BJ (cell line): Measurements from ENCODE around the gene NTRK3. TPM values are rescaled to one million over a fixed set of nuclear protein-coding genes. Genes with fewer than 3 reads are reported as not detected.

ENCODE experiments used
- CTCF ChIA-PET: fragments of 350-600 bp; formaldehyde crosslinking; extraction: SDS; loops from one replicate; lab custom pipeline; 2021; ENCODE audit warnings: antibody characterized with exemption, inconsistent platforms; lab: Yijun Ruan, JAX
- POLR2A ChIA-PET: fragments of 300-600 bp; sonication (Branson Sonifier 250); formaldehyde crosslinking; extraction: SDS; loops from one replicate; lab custom pipeline; 2021; ENCODE audit warnings: antibody characterized with exemption; lab: Charles Lee
- DNase-seq: peaks from one replicate; pipeline ENCODE4 v3.0.0-alpha.2; 2011; ENCODE audit warnings: low read depth
- H3K27me3 ChIP-seq: 2 replicates; pipeline ENCODE4 v1.6.0; 2011; ENCODE audit warnings: low read length; ENCODE audit not compliant: control insufficient read depth, insufficient read depth
- H3K36me3 ChIP-seq: 2 replicates; pipeline ENCODE4 v1.5.1; 2011; ENCODE audit warnings: low read length; ENCODE audit not compliant: control insufficient read depth, insufficient read depth
- H3K4me3 ChIP-seq: 2 replicates; pipeline ENCODE4 v1.5.1; 2011; ENCODE audit warnings: low read depth, mild to moderate bottlenecking, control low read depth, low read length
- polyA plus RNA-seq: library from polyadenylated mRNA; depleted of rRNA; stranded (reverse); fragments of >200 nt; gene quantifications from 2 replicates; pipeline ENCODE4 v1.2.3, GENCODE V29; 2011
- TF ChIP-seq, protein P1 (sequence below): IDR thresholded peaks from 2 replicates; pipeline ENCODE4 v1.5.1; 2011; ENCODE audit warnings: low read depth, mild to moderate bottlenecking, control low read depth, inconsistent platforms, low read length, moderate library complexity; ENCODE audit not compliant: insufficient read depth

The NTRK3 gene
- polyA plus RNA-seq, 1 experiment: 0.12 TPM

DNA sequence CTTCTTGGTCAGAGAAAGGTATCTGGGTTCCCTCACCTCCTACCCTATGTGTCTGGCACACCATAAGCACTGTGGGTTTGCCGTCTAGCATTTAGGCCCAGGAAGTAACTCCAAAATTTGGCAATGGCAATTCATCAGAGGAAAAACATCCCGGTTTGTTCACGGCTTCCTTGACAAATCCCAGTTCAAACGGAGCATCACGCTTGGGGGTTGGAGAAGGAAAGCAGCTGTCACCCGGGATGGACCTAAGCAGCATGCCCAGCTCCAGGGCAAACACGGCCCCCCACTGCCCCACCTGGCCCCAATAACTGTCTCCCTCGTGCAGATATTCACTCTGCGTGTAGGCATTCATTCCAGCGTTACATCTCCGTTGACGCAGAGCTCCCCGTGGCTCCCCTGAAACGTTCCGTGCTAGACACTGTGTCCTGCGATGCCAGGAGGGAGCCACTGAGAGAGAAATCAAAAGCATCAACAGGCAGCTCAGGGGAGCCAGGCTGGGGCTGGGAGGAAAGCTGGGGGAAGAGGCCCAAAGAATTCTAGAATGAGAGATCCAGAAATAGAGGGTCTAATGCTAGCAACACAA is 41.4 kb downstream of the NTRK3 start:
- H3K36me3 ChIP-seq: no peaks in the 10 kb centered on the region
- DNase-seq: no peak
- TF ChIP-seq, protein P1, sequence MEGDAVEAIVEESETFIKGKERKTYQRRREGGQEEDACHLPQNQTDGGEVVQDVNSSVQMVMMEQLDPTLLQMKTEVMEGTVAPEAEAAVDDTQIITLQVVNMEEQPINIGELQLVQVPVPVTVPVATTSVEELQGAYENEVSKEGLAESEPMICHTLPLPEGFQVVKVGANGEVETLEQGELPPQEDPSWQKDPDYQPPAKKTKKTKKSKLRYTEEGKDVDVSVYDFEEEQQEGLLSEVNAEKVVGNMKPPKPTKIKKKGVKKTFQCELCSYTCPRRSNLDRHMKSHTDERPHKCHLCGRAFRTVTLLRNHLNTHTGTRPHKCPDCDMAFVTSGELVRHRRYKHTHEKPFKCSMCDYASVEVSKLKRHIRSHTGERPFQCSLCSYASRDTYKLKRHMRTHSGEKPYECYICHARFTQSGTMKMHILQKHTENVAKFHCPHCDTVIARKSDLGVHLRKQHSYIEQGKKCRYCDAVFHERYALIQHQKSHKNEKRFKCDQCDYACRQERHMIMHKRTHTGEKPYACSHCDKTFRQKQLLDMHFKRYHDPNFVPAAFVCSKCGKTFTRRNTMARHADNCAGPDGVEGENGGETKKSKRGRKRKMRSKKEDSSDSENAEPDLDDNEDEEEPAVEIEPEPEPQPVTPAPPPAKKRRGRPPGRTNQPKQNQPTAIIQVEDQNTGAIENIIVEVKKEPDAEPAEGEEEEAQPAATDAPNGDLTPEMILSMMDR: no peak
- ChIA-PET CTCF (no interaction called here), POLR2A (no interaction called here)
- no peak overlapping the region for H3K4me3 ChIP-seq
- no peaks in the 10 kb centered on the region for H3K27me3 ChIP-seq

DNA sequence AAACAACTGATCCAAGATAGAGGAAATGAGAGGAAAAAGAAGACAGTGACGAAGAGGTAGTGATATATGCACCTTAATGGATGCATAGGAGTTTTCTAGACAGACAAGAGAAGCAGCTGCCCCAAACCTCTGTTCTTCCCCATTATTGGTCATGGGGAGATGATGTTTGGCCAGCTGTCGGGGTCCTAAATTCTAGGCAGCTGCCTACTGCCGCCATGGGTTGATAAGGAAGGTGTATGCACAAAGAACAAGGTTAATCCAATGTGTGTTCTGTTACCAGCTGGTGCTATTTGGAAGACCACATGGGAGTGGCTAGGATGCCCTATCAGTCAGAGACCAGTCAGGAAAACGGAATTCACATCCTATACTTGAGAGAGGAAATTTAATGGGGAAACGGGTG is 47.4 kb downstream of the NTRK3 start:
- POLR2A ChIA-PET: no interaction called here
- Histone ChIP-seq H3K4me3 (no peak overlapping the region), H3K27me3 (no peaks in the 10 kb centered on the region), H3K36me3 (no peaks in the 10 kb centered on the region)
- TF ChIP-seq, protein P1: no peak
- DNase-seq: no peak
- CTCF ChIA-PET: no interaction called here

DNA sequence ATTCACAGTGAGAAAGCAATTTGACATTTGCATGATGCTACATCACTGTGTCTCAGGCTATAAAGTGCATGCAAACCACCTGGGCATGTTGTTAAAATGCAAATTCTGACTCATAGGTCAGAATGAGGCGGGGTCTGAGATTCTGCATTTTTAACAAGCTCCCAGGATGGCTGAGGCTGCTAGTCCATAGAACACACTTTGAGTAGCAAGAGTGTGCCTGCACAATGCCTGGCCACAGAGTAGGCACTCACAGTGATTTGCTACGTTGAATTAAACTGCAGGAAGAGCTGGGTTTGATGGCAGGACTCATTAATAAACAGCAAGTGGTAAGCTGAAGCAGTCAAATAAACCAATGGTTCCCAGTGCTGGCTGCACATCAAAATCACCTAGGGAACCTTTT is 48.1 kb downstream of the NTRK3 start:
- DNase-seq: no peak
- ChIA-PET CTCF (no interaction called here), POLR2A (no interaction called here)
- no peaks in the 10 kb centered on the region for H3K36me3 ChIP-seq
- no peaks in the 10 kb centered on the region for H3K27me3 ChIP-seq
- H3K4me3 ChIP-seq: no peak overlapping the region
- TF ChIP-seq, protein P1: no peak

DNA sequence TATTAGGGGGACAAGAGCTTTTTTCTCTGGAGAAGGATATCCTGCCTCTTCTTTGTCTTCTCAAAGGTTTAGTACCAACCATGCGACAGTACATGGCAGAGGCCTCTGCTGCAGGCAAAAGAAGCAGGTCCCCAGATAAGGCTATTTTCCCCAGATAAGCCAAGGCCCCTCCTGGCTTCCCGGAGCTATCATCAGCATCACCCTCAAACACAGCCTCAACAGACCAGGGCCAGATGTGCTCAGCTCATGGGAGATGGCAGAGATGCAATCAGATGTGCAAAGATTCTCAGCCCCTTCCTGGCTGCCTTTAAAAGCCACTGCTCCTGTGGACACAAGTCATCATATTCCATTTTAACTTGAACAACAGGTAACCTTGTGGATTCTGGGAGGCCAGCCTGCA is 49.0 kb downstream of the NTRK3 start:
- ChIA-PET POLR2A (no interaction called here), CTCF (no interaction called here)
- Histone ChIP-seq H3K27me3 (no peaks in the 10 kb centered on the region), H3K4me3 (no peak overlapping the region), H3K36me3 (no peaks in the 10 kb centered on the region)
- no peak for DNase-seq
- TF ChIP-seq, protein P1: no peak

DNA sequence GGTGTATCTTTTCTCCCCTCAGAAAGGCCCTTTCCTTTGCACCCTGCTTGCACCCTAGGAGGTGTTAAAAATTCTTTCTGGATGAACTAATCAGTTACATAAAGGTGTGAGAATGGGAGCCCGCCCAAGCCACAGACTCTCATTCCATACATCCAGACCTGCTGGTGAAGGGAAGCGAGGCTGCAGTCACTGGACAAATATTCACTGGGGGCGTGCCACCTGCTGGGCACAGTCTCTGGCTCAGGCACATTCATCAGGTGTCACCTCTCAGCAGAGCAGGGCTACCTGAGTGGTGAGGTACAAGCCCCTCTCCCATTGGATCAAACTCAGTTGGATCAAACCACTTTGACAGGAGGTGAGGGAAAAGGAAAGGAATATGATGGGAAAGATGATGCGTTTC is 52.0 kb downstream of the NTRK3 start:
- Histone ChIP-seq H3K4me3 (no peak overlapping the region), H3K36me3 (no peaks in the 10 kb centered on the region), H3K27me3 (no peaks in the 10 kb centered on the region)
- TF ChIP-seq, protein P1: no peak
- no peak for DNase-seq
- POLR2A ChIA-PET: no interaction called here
- CTCF ChIA-PET: no interaction called here
